ENCODE data around the gene JPH4. TPM values are rescaled to one million over a fixed set of nuclear protein-coding genes. Genes with fewer than 3 reads are reported as not detected.

The JPH4 gene
- total RNA-seq, 1 experiment from 2014 or later = 6.8 TPM

- no peaks in the 10 kb centered on the region; a peak in 1 of 5 replicates for H3K9me3 Mint-ChIP-seq
- TF ChIP-seq CTCF (conservative IDR thresholded peaks at IDR 0.05) = no peak
- Histone ChIP-seq H3T11ph (ENCODE audit: low read length) (no peak overlapping the region), H3K27me3 (ENCODE audit: insufficient read depth, low read length) (peaks cover 6% of the 10 kb centered on the region; the same call in 1 of the 2 replicates), H4K91ac (ENCODE audit: insufficient read length, low read depth, low read length) (no peak overlapping the region), H2BK20ac (ENCODE audit: low read depth, low read length, poor library complexity, severe bottlenecking) (no peak overlapping the region), H2BK5ac (ENCODE audit: insufficient read length, low read length) (no peak overlapping the region), H3K9me3 (ENCODE audit: control insufficient read depth, low read depth, low read length) (no peaks in the 10 kb centered on the region), H2AK5ac (ENCODE audit: insufficient read length, low read length) (no peak overlapping the region), H3K9ac (ENCODE audit: extremely low read depth, insufficient read length, low read length) (no peak overlapping the region), H2BK120ac (ENCODE audit: low read depth, low read length, poor library complexity, severe bottlenecking) (no peak overlapping the region), H2BK15ac (ENCODE audit: low read depth, low read length) (no peak overlapping the region), H3K4me1 (ENCODE audit: insufficient read depth, low read length) (peaks cover 6% of the 10 kb centered on the region; the same call in 1 of the 2 replicates), H3K14ac (ENCODE audit: insufficient read depth, low read length) (no peak overlapping the region; the same call in 1 of the 2 replicates), H3K56ac (ENCODE audit: insufficient read length, low read depth, low read length) (no peak overlapping the region), H2BK12ac (ENCODE audit: insufficient read length, low read depth, low read length) (no peak overlapping the region), H3K18ac (ENCODE audit: insufficient read length, low read depth, low read length) (no peak overlapping the region), H3K79me2 (ENCODE audit: insufficient read depth, low read length) (no peaks in the 10 kb centered on the region), H3K4ac (ENCODE audit: low read depth, low read length) (no peak overlapping the region), H3K27ac (ENCODE audit: insufficient read length, low read depth, low read length) (no peak overlapping the region), H3K4me2 (ENCODE audit: insufficient read depth, insufficient read length, low read length) (no peak overlapping the region), H4K20me1 (ENCODE audit: control insufficient read depth, insufficient read depth, insufficient read length) (peaks cover 5% of the 10 kb centered on the region), H3K23me2 (ENCODE audit: insufficient read length, low read depth, low read length, poor library complexity, severe bottlenecking) (peaks cover 17% of the 10 kb centered on the region), H4K5ac (ENCODE audit: insufficient read length, low read depth, low read length) (no peak overlapping the region), H3K23ac (ENCODE audit: insufficient read length, low read depth, low read length) (no peak overlapping the region), H4K8ac (replicated peaks; ENCODE audit: insufficient read length, low read depth, low read length) (no peak overlapping the region), H2AFZ (ENCODE audit: low read length) (no peak overlapping the region), H3K79me1 (ENCODE audit: insufficient read depth, low read depth, low read length, poor library complexity, severe bottlenecking) (no peaks in the 10 kb centered on the region)
- no peak for DNase-seq
- no CpG with 5 or more reads among the region's 14 CpGs for WGBS (ENCODE audit: extremely low coverage, insufficient read length, low lambda C conversion rate)
- peaks cover 0 to 39% (median 30%) of the 10 kb centered on the region in 3 experiments; a peak in 5 of 7 replicates for H3K36me3 Mint-ChIP-seq (ENCODE audit: insufficient read depth in 1 of 3, low read depth in 3 of 3)
- H3K27me3 Mint-ChIP-seq (ENCODE audit: low read depth) = peaks cover 36% of the 10 kb centered on the region
- H3K27ac Mint-ChIP-seq = no peak overlapping the region
- peaks cover 43 to 48% of the 10 kb centered on the region in 2 experiments for H3K4me1 Mint-ChIP-seq
- peak overlapping the region in 1 of 2 experiments; percentile 51; a peak in 2 of 5 replicates for H3K4me3 Mint-ChIP-seq
These were observed 6.7 kb downstream of the JPH4 start for GRCh38 chr14:23571701-23572523.

Data from H9 (cell line).